ENCODE data around the gene C10orf53.

The C10orf53 gene

DNA sequence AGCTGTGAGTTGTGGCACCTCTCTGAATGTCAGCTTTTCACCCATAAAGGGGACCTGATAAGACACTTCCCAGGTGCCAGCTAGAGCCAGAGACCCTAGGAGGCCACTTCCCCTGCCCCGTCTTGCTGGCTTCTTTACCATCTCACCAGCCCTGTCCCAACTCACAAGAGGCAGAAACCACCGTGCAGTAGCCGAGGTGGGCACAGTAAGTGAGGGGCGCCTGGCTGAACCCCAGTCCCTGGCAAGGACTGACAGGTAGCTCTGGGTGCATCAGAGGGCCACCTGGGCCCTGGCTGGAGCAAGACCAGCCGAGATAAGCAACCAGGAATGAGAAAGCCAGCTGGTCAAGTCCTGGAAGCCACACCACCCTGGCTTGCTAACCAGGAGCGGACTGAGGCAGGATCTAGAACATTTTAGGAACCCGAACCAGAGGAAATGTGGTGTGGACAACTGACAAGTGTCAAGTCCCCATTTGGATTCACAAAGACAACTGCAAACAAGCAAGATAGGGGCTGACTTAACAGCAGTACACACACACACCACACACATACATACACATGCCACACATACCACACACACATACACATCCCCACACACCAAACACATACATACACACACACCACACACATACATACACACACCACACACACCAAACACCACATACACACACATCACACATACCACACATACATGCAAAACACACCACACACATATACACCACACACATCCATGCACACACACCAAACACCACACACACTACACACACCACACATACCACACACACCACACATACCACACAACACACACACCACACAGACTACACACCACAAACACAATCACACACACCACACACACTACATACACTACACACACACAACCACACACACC is 61.9 kb downstream of the C10orf53 start:
- Histone ChIP-seq H3K27ac (ENCODE audit: low read depth, low read length) (no peak overlapping the region), H3K4me2 (ENCODE audit: low read length) (no peak overlapping the region), H4K20me1 (ENCODE audit: control insufficient read depth, insufficient read depth, low read depth, low read length) (no peaks in the 10 kb centered on the region), H3K27me3 (ENCODE audit: control insufficient read depth, low read length) (no peaks in the 10 kb centered on the region), H3F3A (ENCODE audit: control insufficient read depth, insufficient read depth) (no peaks in the 10 kb centered on the region), H3K36me3 (ENCODE audit: control insufficient read depth, low read length) (peaks cover 3% of the 10 kb centered on the region; the same call in 1 of the 2 replicates), H3K4me3 (ENCODE audit: low read length) (no peak overlapping the region), H3K9me3 (ENCODE audit: control insufficient read depth, insufficient read depth, low read length) (no peaks in the 10 kb centered on the region), H3K79me2 (ENCODE audit: control insufficient read depth, low read length) (no peaks in the 10 kb centered on the region), H3K4me1 (ENCODE audit: control insufficient read depth, low read length) (no peaks in the 10 kb centered on the region), H3K9me2 (replicated peaks; ENCODE audit: control insufficient read depth, low read length) (no peaks in the 10 kb centered on the region)
- no peak for TF ChIP-seq CTCF (IDR thresholded peaks at IDR 0.05; ENCODE audit: low read depth, low read length, poor library complexity, severe bottlenecking)
- TF ChIP-seq EZH2phosphoT487 (IDR thresholded peaks at IDR 0.05; ENCODE audit: borderline replicate concordance, low read length): no peak

GRCh38 chr10:49742683-49743463 is 63.4 kb downstream of the C10orf53 start:
- no peak overlapping the region for H3K4me2 ChIP-seq (ENCODE audit: low read length)
- peaks cover 3% of the 10 kb centered on the region; the same call in 1 of the 2 replicates for H3K36me3 ChIP-seq (ENCODE audit: control insufficient read depth, low read length)
- no peaks in the 10 kb centered on the region for H4K20me1 ChIP-seq (ENCODE audit: control insufficient read depth, insufficient read depth, low read depth, low read length)
- no peaks in the 10 kb centered on the region for H3K27me3 ChIP-seq (ENCODE audit: control insufficient read depth, low read length)
- no peak overlapping the region for H3K27ac ChIP-seq (ENCODE audit: low read depth, low read length)
- TF ChIP-seq EZH2phosphoT487 (IDR thresholded peaks at IDR 0.05; ENCODE audit: borderline replicate concordance, low read length) (no peak), CTCF (IDR thresholded peaks at IDR 0.05; ENCODE audit: low read depth, low read length, poor library complexity, severe bottlenecking) (no peak)
- no peaks in the 10 kb centered on the region for H3K4me1 ChIP-seq (ENCODE audit: control insufficient read depth, low read length)
- H3K79me2 ChIP-seq (ENCODE audit: control insufficient read depth, low read length): no peaks in the 10 kb centered on the region
- H3F3A ChIP-seq (ENCODE audit: control insufficient read depth, insufficient read depth): no peaks in the 10 kb centered on the region
- no peaks in the 10 kb centered on the region for H3K9me2 ChIP-seq (replicated peaks; ENCODE audit: control insufficient read depth, low read length)
- no peaks in the 10 kb centered on the region for H3K9me3 ChIP-seq (ENCODE audit: control insufficient read depth, insufficient read depth, low read length)
- H3K4me3 ChIP-seq (ENCODE audit: low read length): no peak overlapping the region

DNA sequence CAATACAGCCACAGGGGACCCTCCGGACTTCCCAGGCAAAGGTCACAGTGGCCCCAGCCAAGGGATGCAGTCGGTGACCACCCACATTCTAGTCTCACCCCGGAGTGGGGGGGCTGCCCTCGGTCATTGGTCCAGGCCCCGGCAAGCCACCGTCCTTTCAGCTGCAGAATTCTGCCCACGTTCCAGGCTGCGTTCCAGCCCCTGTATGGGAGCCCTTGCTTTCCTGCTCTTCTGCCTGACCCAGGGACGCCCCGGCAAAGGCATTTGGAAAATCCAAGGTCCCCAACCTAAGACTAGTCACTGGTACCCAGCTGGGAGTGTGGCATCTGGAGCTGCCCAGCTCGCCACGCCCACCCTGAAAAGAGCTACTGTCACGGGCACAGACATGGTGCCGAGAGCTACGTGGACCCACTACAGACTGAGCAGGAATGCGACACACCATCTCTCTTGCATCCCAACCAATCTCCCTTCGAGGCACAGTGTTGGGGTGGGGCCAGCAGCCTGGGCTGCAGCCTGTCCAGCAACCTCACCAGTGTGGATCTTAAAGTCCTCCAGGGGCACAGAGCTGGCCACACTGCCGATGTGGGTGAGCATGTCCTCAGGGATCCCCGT is 64.1 kb downstream of the C10orf53 start:
- H3F3A ChIP-seq (ENCODE audit: control insufficient read depth, insufficient read depth): no peaks in the 10 kb centered on the region
- no peaks in the 10 kb centered on the region for H3K79me2 ChIP-seq (ENCODE audit: control insufficient read depth, low read length)
- no peak overlapping the region for H3K27ac ChIP-seq (ENCODE audit: low read depth, low read length)
- TF ChIP-seq EZH2phosphoT487 (IDR thresholded peaks at IDR 0.05; ENCODE audit: borderline replicate concordance, low read length) (no peak), CTCF (IDR thresholded peaks at IDR 0.05; ENCODE audit: low read depth, low read length, poor library complexity, severe bottlenecking) (no peak)
- H3K4me3 ChIP-seq (ENCODE audit: low read length): no peak overlapping the region
- H3K36me3 ChIP-seq (ENCODE audit: control insufficient read depth, low read length): peaks cover 3% of the 10 kb centered on the region; the same call in 1 of the 2 replicates
- no peak overlapping the region for H3K4me2 ChIP-seq (ENCODE audit: low read length)
- H3K4me1 ChIP-seq (ENCODE audit: control insufficient read depth, low read length): no peaks in the 10 kb centered on the region
- H4K20me1 ChIP-seq (ENCODE audit: control insufficient read depth, insufficient read depth, low read depth, low read length): no peaks in the 10 kb centered on the region
- no peaks in the 10 kb centered on the region for H3K9me3 ChIP-seq (ENCODE audit: control insufficient read depth, insufficient read depth, low read length)
- no peaks in the 10 kb centered on the region for H3K27me3 ChIP-seq (ENCODE audit: control insufficient read depth, low read length)
- no peaks in the 10 kb centered on the region for H3K9me2 ChIP-seq (replicated peaks; ENCODE audit: control insufficient read depth, low read length)

Data from DOHH2 (cell line).